OCI-LY1 (cell line): ENCODE data around the gene GPR108.

Experiments used
- H2AFZ ChIP-seq: fragments of 200-600 bp; sonication (generic), shearing (Covaris generic); 2 replicates; pipeline ENCODE4 v1.6.0; 2014; ENCODE audit warnings: antibody characterized with exemption, mild to moderate bottlenecking, low read length
- H3F3A ChIP-seq: fragments of 200-600 bp; sonication (generic), shearing (Covaris generic); 2 replicates; pipeline ENCODE4 v1.6.0; 2014; ENCODE audit warnings: mild to moderate bottlenecking, antibody characterized with exemption, low read length, moderate library complexity; ENCODE audit not compliant: insufficient read depth
- H3K27ac ChIP-seq: fragments of 200-600 bp; sonication (generic); 2 replicates; pipeline ENCODE4 v1.5.1; 2014; ENCODE audit warnings: low read length, mixed run types, mild to moderate bottlenecking, low read depth; ENCODE audit not compliant: poor library complexity, severe bottlenecking
- H3K27me3 ChIP-seq: fragments of 200-600 bp; sonication (generic); 2 replicates; pipeline ENCODE4 v1.6.0; 2014; ENCODE audit warnings: antibody characterized with exemption, mild to moderate bottlenecking, low read length, moderate library complexity; ENCODE audit not compliant: insufficient read depth
- H3K36me3 ChIP-seq: fragments of 200-600 bp; sonication (generic); 2 replicates; pipeline ENCODE4 v1.6.1; 2014; ENCODE audit warnings: mild to moderate bottlenecking, antibody characterized with exemption, low read length, moderate library complexity, mixed read lengths; ENCODE audit not compliant: insufficient read depth
- H3K4me1 ChIP-seq: fragments of 200-600 bp; sonication (generic); 2 replicates; pipeline ENCODE4 v1.5.1; 2014; ENCODE audit warnings: mild to moderate bottlenecking, low read length, moderate library complexity; ENCODE audit not compliant: insufficient read depth, severe bottlenecking
- H3K4me2 ChIP-seq: fragments of 200-600 bp; sonication (generic), shearing (Covaris generic); 2 replicates; pipeline ENCODE4 v1.6.1; 2014; ENCODE audit warnings: low read length
- H3K4me3 ChIP-seq: fragments of 200-600 bp; sonication (generic); 2 replicates; pipeline ENCODE4 v1.5.1; 2014; ENCODE audit warnings: low read length, low read depth, mild to moderate bottlenecking, mixed read lengths; ENCODE audit not compliant: poor library complexity, severe bottlenecking
- H3K79me2 ChIP-seq: fragments of 200-600 bp; shearing (Covaris generic); 2 replicates; pipeline ENCODE4 v1.6.1; 2016; ENCODE audit warnings: mixed run types, low read length, mixed read lengths; ENCODE audit not compliant: insufficient read depth
- H3K9ac ChIP-seq: fragments of 200-600 bp; sonication (generic), shearing (Covaris generic); 2 replicates; pipeline ENCODE4 v1.6.1; 2014; ENCODE audit warnings: mild to moderate bottlenecking, low read length, mixed read lengths
- H3K9me2 ChIP-seq: fragments of 200-600 bp; sonication (generic), shearing (Covaris generic); 2 replicates; pipeline ENCODE4 v1.6.1; 2014; ENCODE audit warnings: low read depth, mild to moderate bottlenecking, low read length, mixed read lengths
- H3K9me3 ChIP-seq: fragments of 200-600 bp; shearing (Covaris generic); 2 replicates; pipeline ENCODE4 v1.6.1; 2014; ENCODE audit warnings: low read length, mixed read lengths
- H4K20me1 ChIP-seq: fragments of 200-600 bp; sonication (generic), shearing (Covaris generic); 2 replicates; pipeline ENCODE4 v1.6.0; 2016; ENCODE audit warnings: mild to moderate bottlenecking, low read length; ENCODE audit not compliant: insufficient read depth
- EZH2 ChIP-seq: fragments of 200-600 bp; sonication (generic), shearing (Covaris generic); IDR thresholded peaks from 2 replicates; pipeline ENCODE4 v1.8.0; 2017; ENCODE audit warnings: borderline replicate concordance, mixed run types, mild to moderate bottlenecking, antibody characterized with exemption, low read length, moderate library complexity, mixed read lengths
- TF ChIP-seq, protein P1 (sequence below): fragments of 200-600 bp; sonication (generic), shearing (Covaris generic); IDR thresholded peaks from 2 replicates; pipeline ENCODE4 v1.5.1; 2017; ENCODE audit warnings: mild to moderate bottlenecking, antibody characterized with exemption, low read length, moderate library complexity, mixed read lengths

GPR108 gene

DNA sequence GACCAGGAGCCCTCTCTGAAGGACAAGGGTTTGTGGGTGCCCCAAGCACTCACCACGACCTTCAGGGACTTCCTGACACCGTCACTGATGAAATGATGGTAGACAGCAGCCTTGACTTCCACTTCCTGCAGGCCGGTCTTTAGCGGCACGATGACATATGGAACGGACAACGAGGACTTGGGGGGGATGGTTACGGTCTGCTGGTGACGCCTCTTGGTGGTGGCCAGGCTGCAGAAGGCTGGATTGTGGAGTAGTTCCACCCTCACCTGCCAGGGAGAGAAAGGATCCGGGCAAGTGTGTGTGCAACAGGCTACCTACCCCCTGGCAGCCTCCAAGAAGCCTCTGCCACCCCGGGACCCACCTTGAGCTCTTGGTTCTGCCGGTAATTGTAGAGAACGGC is 40.1 kb downstream of the GPR108 start:
- Histone ChIP-seq H3K36me3 (no peaks in the 10 kb centered on the region), H4K20me1 (no peaks in the 10 kb centered on the region), H3K27me3 (peaks cover 4% of the 10 kb centered on the region; the same call in 1 of the 2 replicates), H3K9me2 (no peaks in the 10 kb centered on the region), H3K27ac (no peak overlapping the region), H3F3A (no peaks in the 10 kb centered on the region), H2AFZ (no peak overlapping the region), H3K4me2 (no peak overlapping the region), H3K4me1 (no peaks in the 10 kb centered on the region), H3K9me3 (0 out of 2 replicates have a peak, but pooled peaks cover 3% of the 10 kb centered on the region), H3K4me3 (no peak overlapping the region), H3K79me2 (no peaks in the 10 kb centered on the region), H3K9ac (no peak overlapping the region)
- TF ChIP-seq, protein P1, sequence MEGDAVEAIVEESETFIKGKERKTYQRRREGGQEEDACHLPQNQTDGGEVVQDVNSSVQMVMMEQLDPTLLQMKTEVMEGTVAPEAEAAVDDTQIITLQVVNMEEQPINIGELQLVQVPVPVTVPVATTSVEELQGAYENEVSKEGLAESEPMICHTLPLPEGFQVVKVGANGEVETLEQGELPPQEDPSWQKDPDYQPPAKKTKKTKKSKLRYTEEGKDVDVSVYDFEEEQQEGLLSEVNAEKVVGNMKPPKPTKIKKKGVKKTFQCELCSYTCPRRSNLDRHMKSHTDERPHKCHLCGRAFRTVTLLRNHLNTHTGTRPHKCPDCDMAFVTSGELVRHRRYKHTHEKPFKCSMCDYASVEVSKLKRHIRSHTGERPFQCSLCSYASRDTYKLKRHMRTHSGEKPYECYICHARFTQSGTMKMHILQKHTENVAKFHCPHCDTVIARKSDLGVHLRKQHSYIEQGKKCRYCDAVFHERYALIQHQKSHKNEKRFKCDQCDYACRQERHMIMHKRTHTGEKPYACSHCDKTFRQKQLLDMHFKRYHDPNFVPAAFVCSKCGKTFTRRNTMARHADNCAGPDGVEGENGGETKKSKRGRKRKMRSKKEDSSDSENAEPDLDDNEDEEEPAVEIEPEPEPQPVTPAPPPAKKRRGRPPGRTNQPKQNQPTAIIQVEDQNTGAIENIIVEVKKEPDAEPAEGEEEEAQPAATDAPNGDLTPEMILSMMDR = no peak
- no peak for TF ChIP-seq EZH2

DNA sequence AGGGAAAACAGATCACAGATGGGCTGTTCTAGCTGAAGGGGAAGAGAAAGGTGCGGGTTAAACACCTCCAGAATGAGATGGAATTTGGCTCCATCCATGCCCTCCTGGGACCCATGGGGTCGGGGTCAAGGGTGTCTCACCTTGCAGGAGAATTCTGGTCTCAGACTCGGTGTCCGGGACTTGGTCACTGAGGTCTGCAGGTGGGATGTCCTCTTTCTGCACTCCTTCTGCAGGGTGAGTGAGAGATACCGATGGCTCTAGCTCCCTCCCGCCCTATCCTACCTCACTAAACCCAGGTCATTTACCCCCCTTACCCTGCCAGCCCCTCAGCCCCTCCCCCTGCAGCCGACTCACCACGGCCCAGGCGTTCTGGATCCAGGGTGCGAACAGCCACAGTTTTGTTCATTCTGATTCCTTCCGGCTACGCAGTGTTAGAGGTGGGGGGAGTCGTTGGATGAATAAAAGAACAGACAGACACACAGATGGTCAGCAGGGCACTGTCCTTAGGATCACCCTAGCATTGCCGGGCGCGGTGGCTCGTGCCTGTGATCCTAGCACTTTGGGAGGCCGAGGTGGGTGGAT is 41.0 kb downstream of the GPR108 start:
- H3K4me1 ChIP-seq = no peaks in the 10 kb centered on the region
- H3K4me3 ChIP-seq = no peak overlapping the region
- no peak for TF ChIP-seq EZH2
- TF ChIP-seq, protein P1 = no peak
- no peak overlapping the region for H2AFZ ChIP-seq
- H3K27ac ChIP-seq = no peak overlapping the region
- no peak overlapping the region for H3K4me2 ChIP-seq
- H3K9ac ChIP-seq = no peak overlapping the region
- no peaks in the 10 kb centered on the region for H3K27me3 ChIP-seq
- no peaks in the 10 kb centered on the region for H3F3A ChIP-seq
- no peaks in the 10 kb centered on the region for H3K36me3 ChIP-seq
- H3K9me3 ChIP-seq = 0 out of 2 replicates have a peak, but pooled peaks cover 3% of the 10 kb centered on the region
- H4K20me1 ChIP-seq = no peaks in the 10 kb centered on the region
- H3K9me2 ChIP-seq = no peaks in the 10 kb centered on the region
- H3K79me2 ChIP-seq = no peaks in the 10 kb centered on the region

DNA sequence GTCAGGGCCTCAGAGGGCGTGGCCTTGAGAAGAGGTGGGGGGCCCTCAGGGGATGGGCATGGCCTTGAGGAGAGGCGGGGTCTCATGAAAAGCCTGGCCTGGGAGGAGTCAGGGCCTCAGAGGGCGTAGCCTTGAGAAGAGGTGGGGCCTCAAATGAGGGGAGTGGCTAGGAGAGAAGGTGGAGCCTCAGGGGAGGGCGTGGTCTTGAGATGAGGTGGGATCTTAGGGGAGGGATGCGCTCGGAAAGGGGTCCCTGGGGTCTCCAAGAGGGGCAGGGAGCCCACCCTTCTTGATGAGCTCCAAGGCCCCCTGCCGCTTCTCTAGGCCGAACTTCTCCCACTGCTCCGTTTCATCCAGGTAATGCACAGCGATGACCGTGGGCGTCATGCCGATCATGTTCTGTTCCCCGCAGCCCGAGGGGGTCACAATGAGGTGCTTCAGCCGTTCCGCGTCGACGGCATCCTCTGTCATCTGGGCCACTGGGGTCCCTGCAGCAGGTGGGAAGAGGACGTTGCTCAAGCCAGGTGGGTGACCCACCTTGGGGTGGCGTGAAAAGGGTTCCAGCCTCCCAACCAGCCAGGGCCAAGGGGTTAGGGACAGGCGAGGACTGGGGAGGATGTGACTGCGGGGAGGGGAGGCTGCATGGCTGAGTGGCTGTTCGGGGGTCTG is 43.1 kb downstream of the GPR108 start:
- H3K9me3 ChIP-seq = no peaks in the 10 kb centered on the region
- H3K9me2 ChIP-seq = no peaks in the 10 kb centered on the region
- H3K4me2 ChIP-seq = no peak overlapping the region
- no peak overlapping the region for H3K4me3 ChIP-seq
- no peaks in the 10 kb centered on the region for H3K36me3 ChIP-seq
- H3K27me3 ChIP-seq = no peaks in the 10 kb centered on the region; the same call in 1 of the 2 replicates
- H3K9ac ChIP-seq = no peak overlapping the region
- no peaks in the 10 kb centered on the region for H3K4me1 ChIP-seq
- TF ChIP-seq, protein P1 = no peak
- TF ChIP-seq EZH2 = no peak
- H3K79me2 ChIP-seq = no peaks in the 10 kb centered on the region
- no peak overlapping the region for H3K27ac ChIP-seq
- no peak overlapping the region for H2AFZ ChIP-seq
- H4K20me1 ChIP-seq = no peaks in the 10 kb centered on the region
- H3F3A ChIP-seq = no peaks in the 10 kb centered on the region
